Lung microvascular endothelial cell (primary cell): ENCODE results near the gene PITPNM2. TPM values are rescaled to one million over a fixed set of nuclear protein-coding genes. Genes with fewer than 3 reads are reported as not detected.
A peak's percentile ranks its signal among the peaks of the same experiment; 100 is the strongest.

Experiments used
- DNase-seq, 2 donors: peaks; one replicate each; pipeline versions ENCODE4 v3.0.0 to v3.0.0-alpha.2; 2010; ENCODE audit warnings: low read depth in 2 of 2
- total RNA-seq: library from RNA; depleted of rRNA; stranded (reverse); fragments of >200 nt; gene quantifications from 2 replicates; pipeline ENCODE4 v1.2.1, GENCODE V29; 2014

PITPNM2 gene
- total RNA-seq, result 3.9 and 4.4 TPM in 2 replicates

- DNase-seq, result peak; percentile 74 to 80
Measured at GRCh38 chr12:123150744-123151456, at the start of gene PITPNM2. TSS of gene PITPNM2 (minus strand) at chr12:123151090. CDS start at chr12:123034590, 116,500 bp downstream.

GRCh38 chr12:123200414-123200813, 49.5 kb upstream of the PITPNM2 start:
- DNase-seq, result no peak

GRCh38 chr12:123199936-123200335, 49.0 kb upstream of the PITPNM2 start:
- DNase-seq, result no peak

GRCh38 chr12:123187637-123188036, 36.7 kb upstream of the PITPNM2 start:
- DNase-seq, result no peak

- no peak for DNase-seq
Measured at GRCh38 chr12:123180171-123180570, 29.3 kb upstream of the PITPNM2 start.

GRCh38 chr12:123171967-123172366, 21.1 kb upstream of the PITPNM2 start:
- DNase-seq, result no peak

- DNase-seq, result no peak
Measured at GRCh38 chr12:123167329-123167728, 16.4 kb upstream of the PITPNM2 start.

GRCh38 chr12:123165537-123165936, 14.6 kb upstream of the PITPNM2 start:
- DNase-seq, result no peak

GRCh38 chr12:123164710-123165261, 13.9 kb upstream of the PITPNM2 start:
- DNase-seq, result no peak

GRCh38 chr12:123164222-123164621, 13.3 kb upstream of the PITPNM2 start:
- no peak for DNase-seq

- no peak for DNase-seq
Measured at GRCh38 chr12:123163227-123163626, 12.3 kb upstream of the PITPNM2 start.

- DNase-seq, result no peak
Measured at GRCh38 chr12:123160801-123161487, 10.1 kb upstream of the PITPNM2 start.

GRCh38 chr12:123153906-123154305, 3.0 kb upstream of the PITPNM2 start:
- DNase-seq, result no peak

- DNase-seq, result no peak
Measured at GRCh38 chr12:123152833-123153232, 1.9 kb upstream of the PITPNM2 start.

GRCh38 chr12:123151457-123152454, 866 bp upstream of the PITPNM2 start:
- peak; percentile 45 to 46 for DNase-seq

GRCh38 chr12:123150275-123150743, 581 bp downstream of the PITPNM2 start:
- peak; percentile 37 to 40 for DNase-seq

GRCh38 chr12:123149501-123150274, 1.2 kb downstream of the PITPNM2 start:
- DNase-seq, result peak; percentile 25 to 31

- DNase-seq, result no peak
Measured at GRCh38 chr12:123149088-123149487, 1.8 kb downstream of the PITPNM2 start.

GRCh38 chr12:123148655-123149054, 2.2 kb downstream of the PITPNM2 start:
- no peak for DNase-seq

GRCh38 chr12:123148223-123148622, 2.7 kb downstream of the PITPNM2 start:
- DNase-seq, result no peak

- DNase-seq, result no peak
Measured at GRCh38 chr12:123145211-123145610, 5.7 kb downstream of the PITPNM2 start.
